Astrocyte (in vitro differentiated cells and primary cell): ENCODE data around the gene TMEM217.

Source experiments
- CTCF ChIP-seq: IDR thresholded peaks from 2 replicates; pipeline ENCODE4 v1.5.1; 2011; ENCODE audit warnings: low read depth, mild to moderate bottlenecking, inconsistent platforms, low read length, moderate library complexity; ENCODE audit not compliant: insufficient read depth
- EZH2 ChIP-seq: IDR thresholded peaks from 2 replicates; pipeline ENCODE4 v1.6.1; 2012; ENCODE audit warnings: mild to moderate bottlenecking, low read length, inconsistent platforms; ENCODE audit not compliant: insufficient read depth

- no peak for TF ChIP-seq CTCF
- no peak for TF ChIP-seq EZH2
These were observed 14.1 kb downstream of the TMEM217 start for GRCh38 chr6:37243816-37244370.
